ENCODE results near the gene IPCEF1.

The IPCEF1 gene

DNA sequence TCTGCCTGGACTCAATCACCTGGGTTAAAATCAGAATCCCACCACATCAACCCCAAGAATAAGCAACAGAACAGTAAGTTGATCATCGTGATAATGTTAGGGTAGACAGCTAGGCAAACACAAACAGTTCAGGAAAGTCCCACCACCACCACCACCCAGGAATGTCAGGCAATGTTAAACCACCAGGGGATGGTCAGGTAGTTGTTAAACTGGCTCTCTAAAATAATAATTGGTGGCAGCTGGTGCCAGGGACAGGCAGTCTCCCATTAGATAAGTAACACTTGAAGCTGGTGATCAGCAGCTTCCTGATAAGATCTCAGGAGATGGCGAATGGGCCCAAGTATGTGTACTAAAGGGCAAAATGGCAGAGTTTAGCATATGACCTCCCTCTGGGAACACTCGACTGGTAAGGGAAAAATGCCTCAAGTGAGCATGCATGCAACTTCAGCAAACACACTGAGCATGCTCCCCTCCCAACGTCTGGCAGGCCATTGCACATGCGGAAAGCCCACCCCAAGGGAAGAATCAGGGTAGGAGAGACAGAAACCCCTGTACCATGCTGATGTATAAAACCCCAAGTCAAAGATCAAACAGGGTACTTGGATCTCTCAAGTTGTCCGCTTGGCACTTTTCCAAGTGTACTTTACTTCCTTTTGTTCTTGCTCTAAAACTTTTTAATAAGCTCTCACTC, 66.6 kb downstream of the IPCEF1 start:
- no peak for DNase-seq

DNA sequence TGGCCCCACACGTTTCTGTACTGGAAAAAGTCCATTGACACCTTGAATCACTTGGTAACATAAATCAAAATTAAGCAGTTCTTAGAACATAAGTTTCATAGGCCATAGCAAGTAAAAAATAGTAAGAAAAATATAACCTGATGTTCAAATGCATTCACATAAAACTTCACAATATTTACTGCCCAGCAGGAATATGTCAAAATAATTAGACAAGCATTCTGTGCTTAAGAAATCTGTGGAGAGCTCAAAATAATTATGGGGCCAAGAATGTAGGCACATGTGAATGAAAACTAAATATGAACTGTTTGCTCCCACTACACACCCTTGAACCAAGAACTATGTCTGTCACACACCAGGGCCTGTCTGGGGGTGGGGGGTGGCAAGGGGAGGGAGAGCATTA, 70.8 kb downstream of the IPCEF1 start:
- DNase-seq = no peak

DNA sequence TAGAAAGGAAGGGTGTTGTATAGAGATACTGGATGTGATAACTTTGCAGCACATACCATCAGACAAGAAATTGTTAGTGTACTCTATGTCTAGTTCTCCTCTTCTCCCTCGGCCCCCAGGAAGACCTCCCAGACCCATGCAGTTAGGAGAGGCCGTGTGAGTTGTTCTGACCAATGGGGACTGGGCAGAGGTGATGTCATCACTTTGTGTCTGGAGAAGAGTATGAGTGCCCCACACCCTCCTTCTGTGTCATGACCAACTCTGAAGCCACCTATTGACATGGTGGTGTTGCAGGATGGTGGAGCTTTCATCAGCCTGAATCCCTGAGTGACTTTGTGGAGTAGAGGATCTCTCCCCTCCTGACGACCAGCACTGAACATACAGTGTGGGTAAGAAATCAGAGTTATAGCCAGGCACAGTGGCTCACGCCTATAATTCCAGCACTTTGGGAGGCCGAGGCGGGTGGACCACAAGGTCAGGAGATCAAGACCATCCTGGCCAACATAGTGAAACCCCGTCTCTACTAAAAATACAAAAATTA, 72.2 kb downstream of the IPCEF1 start:
- DNase-seq = no peak

DNA sequence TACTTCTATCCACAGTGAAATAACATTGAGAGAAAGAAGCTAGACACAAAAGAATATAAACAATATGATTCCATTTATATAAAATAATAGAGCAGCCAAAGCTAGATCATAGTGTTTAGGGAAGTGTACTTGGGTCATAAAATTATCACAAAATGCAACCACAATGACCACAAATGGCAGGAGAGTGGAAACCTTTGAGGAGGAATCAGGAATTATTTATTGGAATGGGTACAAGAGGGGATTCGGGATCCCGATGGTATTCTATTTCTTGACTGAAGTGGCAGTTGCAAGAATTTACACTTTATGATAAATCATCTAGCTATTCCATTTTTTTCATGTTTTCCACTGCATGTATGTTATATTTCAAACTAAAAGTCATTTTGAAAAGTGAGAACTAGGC, 76.1 kb downstream of the IPCEF1 start:
- DNase-seq = no peak

DNA sequence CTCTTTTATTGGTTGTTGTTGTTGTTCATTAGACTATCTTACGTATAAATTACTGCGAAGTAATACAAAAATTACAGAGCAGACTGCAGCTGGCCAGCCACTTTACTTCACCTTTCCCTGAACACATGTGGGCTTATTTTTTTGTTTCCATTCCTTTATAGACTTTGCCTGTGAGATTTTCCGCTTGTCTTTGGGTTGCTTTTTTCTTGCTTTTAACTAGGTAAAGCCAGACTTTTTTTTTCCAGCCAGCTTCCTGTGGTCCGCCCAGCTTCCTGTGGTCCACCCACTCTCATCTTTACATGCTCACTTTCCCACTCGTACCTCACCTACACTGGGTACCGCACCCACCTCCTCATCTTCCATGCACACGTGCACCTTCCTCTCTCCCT, 79.0 kb downstream of the IPCEF1 start:
- no peak for DNase-seq

DNA sequence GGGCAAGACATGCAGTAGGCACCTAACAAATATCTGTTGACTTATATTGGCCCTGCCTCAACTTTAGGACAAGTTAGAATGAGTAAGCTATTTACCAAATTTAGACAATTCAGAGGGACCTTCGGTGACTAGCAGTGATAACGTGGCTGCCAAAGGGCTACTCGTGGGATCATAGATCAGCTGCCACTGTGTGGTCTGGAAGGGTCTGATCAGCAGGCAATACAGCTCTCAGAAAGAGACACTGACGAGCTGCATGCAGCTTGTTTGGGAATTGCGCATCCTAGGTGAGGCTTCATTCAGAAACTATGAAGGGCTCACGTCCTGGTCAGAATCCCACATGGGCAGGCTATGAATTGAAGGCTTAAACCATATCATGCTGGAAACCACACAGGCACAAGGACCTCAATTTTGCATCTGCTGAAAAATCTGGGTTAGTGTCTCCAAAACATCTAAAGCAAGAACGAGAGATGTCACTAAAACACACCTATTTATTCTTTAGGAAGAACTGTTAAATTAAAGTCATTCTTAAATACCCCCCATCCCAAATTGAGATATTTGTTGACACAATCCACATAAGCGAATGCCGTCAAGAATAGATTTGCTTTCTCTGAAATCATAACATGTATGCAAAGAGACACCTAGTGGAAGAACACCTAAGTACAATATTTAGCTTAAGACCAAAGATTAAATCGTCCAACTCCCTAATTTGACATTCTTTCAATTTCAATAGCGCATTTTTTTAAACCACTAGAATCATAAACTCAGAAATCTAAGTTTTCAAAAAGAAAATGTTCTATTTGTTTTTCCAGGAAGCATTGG, 79.6 kb downstream of the IPCEF1 start:
- no peak for DNase-seq

DNA sequence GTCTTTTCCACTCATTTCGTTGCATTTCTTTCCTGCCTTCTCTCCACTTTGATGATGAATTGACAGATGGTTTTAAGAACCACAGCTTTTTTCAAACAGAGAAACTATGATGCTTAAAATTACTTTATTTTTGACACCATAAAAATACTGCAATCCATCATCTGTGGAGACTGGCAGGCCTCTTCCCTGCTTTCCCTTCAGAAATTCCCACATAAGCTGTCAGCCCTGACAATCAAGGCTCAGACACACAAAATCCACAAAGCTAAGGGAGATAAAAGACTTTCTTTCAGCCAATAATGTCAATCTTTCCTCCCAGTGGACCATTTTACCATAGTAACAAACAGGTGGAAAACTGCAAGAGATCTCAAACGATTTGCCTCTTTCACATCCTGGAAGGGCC, 82.4 kb downstream of the IPCEF1 start:
- no peak for DNase-seq

DNA sequence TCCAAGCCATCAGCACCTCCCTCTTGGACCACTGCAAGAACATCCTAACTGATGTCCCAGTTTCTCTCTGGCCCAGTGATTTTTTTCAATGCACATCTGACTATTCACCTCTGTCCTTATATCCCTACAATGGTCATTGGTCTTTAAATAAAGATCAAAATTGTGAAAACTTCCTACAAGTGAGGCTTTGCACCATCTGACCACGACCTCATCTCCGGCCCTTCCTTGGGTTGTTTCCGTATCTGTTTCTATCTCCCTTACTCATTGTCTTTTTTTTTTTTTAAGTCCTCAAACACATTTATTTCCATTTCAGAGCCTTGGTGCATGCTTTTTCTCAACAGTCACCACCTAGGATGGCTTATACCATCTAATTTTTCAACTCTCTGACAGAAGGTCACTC, 88.1 kb downstream of the IPCEF1 start:
- no peak for DNase-seq

DNA sequence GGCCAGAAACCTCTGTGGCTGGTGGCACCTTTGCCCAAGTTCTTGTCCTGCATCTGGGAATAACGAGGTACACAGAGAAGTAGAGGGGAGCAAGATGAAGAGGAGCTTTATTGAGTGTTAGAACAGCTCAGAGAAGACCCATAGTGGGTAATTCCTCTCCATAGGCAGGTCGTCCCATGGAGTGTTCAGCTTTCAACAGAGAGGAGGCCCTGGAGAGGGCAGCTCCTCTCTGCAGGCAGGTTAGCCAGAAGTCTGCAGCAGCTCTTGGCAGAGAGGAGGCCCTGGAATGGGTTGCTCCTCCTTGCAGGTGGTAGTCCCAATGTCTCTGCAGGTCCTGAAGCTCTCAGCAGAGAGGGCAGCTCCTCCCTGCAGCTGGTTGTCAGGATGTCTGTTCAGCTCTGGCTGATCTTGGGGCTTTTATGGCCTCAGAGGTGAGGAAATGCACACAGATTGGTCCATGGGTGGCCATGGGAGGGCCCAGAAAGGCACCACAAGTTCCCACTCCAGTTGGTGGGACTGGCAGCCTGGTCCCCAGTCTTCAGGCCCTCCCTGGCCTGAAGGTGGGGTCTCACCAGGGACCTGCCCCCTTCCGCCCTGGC, 89.0 kb downstream of the IPCEF1 start:
- no peak for DNase-seq

DNA sequence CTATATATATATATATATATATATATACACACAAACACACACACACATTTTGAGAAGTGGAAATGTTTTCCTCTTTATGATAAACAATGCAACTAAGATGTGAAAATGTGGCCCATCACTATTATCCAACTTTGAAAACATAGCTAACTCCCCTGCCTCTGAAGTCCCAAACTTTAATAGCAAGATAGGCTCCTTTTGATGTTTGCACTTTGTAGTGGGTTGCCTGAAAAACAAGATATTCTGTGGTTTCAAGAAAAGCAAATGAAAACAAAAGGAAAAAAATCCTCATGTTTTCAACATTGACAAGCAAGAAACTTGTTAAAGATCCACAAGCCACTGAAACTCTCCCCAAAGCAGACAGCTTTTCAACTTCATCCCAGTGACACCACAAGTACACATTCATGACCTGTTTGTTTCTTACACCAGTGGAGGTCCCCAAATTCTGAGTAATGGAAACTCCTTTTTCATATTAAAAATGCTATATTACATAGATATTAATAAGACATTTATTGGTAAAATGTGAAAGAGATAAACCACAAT, 90.0 kb downstream of the IPCEF1 start:
- no peak for DNase-seq

DNA sequence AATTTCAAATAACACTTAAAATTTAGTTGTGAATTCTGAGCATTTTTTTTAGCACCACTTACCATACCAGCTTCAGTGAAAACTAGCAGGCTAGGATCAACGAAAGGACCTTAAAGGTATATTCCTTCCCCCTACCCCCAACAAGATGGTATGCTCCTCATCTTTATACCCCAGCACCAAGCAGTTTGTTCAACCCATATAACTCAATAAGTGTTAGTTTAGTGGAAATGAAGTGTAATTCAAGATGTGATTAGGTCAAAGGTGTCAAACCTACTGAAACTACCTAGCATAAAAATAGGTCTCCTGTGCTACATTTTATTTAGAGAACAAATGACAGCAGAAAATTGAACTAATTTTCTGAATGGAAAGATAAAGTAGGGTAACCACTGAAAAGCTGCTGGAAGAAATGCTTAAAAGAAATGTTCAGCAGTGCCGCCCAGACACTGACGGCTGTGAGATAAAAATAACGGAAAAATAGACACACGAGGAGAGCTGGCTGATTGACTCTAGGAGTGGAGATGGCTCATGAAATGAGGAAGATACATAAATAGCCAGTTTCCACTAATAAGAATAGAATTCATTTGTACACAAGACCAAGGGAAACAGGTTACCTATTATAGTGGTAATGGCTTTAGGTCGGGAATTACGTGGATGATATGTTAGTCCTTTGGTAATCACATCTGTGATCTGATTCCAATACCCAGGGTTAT, 94.8 kb downstream of the IPCEF1 start:
- no peak for DNase-seq

DNA sequence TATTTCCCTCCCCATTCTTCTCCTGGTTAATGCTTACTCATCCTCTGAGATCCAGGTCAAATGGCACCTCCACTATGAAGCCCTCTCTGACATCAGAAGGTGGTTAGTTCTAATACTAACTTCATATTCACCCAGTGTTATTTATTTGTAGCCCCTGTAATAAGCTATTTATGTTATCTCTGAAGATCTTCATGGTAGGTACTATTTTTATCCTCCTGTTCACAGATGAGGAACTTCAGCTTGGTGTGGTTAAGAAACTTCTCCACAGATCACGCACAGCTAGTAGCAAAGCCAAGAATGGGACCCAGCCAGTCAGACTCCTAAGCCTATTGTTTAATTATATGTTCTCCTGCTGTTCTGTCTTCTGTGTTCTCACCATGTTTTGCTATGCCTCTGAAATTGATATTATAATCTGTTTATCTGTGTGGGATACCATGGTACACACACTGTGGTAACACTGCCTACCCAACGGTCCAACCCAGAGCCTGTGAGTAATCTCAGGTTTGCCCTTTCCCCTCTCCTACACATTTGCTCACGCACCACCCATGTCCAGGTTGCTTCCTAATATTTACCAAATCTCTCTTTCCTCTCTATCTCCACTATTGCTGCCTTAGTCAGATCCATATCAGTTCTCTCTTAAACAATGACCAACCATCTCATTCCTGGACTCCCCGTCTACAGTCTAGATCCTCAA, 98.4 kb downstream of the IPCEF1 start:
- no peak for DNase-seq

DNA sequence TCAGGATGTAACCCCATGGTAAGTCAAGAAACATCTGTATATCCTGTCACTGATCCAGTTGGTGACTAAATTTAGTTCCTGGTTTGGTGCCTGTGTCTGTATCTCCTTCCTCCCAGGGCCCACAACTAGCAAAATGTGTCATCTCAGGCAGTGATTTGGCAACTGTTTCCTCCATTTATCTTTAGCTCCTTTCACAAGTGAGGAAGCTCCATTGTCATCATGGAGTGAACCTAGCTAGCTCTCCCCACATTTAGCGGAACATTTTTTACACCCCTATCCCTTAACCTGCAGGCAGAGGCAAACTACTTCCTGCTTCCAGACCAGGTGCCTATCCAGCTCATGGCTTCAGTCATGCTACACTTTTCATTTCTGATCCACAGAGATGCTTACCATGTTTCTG, 99.5 kb downstream of the IPCEF1 start:
- no peak for DNase-seq

DNA sequence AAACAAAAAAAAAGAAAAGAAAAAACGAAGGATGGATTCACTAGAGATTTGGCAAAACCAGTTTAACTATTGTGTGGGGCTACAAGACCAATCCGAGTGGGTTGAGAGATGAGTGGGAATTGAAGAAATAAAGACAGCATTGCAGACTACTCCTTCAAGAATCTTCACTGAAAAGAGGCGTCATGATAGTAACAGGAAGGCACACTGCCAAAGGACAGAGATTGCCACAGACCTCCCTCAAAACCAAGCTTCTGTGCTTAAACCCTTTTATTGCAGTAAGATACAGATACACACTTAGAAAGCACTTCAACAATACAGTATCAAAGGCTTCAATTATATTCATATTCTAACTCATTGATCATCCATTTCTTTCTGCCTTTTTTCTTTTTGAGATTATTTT, 103.9 kb downstream of the IPCEF1 start:
- DNase-seq = no peak

DNA sequence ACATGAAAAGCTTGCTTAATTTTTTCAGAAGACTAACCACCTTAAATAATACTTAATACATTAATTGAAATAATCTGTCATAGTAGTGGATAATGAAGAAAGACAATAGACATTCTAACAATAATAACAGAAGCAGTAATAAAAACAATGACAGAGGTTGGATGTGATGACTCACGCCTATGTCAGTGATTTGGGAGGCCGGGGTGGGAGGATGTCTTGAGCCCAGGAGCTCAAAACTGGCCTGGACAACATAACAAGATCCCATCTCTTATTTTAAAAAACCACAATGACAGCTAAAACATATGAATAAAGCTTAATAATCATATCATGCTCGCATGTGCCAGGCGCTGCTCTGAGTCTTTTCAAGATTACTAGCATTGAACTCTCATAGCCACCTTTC, 105.5 kb downstream of the IPCEF1 start:
- no peak for DNase-seq

DNA sequence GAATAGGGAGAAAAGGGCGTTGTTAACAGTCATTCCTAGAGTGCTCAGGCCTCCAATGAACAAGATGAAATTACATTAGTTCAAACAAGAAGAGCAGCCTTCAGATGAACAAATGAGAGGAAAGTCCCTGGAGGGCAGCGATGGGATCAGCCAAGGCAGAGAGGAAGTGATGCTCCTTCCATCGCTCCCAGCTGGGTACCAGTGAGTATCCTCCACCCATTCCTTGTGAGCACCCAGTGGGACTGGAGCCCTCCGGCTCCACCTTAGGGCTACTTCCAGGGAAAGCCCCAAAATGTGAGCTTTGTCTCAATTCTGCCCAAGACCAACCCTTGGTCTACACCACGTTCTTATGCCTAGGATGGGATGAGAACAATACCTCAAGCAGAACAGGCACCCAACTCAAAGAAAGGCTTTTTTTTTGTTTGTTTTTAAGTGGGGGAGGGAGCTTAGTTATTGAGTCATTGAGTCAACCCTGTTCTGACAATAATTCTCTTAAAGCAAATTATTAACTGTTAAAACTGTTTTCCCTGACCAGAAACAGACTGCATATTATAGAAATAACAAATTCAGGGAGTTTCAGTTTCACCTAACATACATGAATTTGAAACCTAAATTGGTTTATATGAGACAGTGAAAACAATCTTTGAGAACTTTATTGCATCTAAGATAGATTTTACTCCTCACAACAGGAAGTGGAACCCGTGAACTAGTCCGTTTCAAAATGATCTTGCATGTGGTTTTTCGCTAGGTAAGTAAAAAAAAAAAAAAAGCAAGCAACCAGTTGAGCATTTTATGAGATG, 106.9 kb downstream of the IPCEF1 start:
- DNase-seq = no peak

DNA sequence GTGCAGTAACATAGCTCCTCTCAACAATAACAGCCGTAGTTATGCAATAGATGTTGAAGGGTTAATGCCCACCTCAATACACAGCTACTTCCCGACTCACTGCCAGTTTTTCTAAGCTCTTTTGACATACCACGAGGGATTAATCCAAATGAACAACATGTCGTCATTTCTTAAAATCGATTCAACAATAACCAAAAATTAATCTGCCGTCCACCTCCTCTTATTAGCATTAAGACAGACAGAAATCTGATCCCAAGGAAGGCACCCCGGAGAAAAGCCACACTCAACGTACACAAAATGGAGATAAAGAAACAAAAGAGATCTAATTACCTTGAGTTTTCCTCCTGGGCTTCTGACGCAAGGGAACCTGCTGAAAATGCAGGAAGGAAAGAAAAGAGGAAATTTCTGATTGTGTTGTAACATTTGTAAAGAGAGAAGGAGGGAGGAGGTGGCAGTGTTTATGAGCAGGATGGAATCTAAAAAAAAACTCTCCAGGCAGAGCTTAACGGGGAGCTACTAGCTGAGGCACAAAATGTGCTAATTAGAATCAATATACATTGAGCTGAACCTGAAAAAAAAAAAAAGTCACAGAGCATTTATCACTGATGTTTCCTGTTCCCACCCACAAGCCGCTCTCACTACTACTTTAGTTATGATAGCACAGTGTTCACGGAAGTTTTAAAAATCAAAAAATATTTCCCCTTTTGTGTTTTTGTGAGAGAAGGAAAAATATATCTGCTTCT, 109.3 kb downstream of the IPCEF1 start:
- DNase-seq = no peak

DNA sequence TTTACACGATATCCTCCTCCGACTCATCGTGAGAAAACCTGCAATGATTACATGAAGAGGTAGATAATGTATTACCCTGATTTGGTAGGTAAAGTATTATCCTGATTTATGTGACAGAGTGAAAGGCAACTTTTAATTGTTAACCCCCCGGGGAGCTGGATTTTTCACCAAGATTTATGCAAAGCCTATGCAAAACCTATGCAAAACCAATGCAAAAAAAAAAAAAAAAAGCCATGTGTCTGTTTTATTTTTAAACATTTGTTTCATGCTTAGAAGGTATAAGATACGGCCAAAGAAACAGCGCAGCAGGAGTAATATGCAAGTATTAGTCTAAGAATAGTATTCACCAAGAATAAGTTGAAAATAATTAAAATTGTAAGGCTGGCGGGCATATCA, 109.9 kb downstream of the IPCEF1 start:
- DNase-seq = no peak

DNA sequence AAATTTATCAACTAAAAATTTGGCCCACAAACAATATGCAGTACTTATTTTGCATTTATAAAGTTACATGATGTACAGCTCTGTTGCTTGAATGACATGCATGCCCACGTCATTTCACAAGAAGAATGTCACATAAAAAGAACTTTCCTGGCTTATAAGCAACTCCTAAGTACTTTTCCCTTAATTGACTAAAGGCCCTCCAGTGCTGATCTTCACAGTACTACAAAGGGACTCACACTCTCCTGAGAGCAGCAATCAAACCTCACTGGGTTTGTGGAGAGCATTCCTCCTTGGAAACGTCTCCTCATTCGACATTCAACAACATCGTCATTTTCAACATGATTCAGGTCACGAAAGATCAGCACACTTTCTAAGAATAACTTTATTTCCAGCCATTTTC, 111.1 kb downstream of the IPCEF1 start:
- no peak for DNase-seq

DNA sequence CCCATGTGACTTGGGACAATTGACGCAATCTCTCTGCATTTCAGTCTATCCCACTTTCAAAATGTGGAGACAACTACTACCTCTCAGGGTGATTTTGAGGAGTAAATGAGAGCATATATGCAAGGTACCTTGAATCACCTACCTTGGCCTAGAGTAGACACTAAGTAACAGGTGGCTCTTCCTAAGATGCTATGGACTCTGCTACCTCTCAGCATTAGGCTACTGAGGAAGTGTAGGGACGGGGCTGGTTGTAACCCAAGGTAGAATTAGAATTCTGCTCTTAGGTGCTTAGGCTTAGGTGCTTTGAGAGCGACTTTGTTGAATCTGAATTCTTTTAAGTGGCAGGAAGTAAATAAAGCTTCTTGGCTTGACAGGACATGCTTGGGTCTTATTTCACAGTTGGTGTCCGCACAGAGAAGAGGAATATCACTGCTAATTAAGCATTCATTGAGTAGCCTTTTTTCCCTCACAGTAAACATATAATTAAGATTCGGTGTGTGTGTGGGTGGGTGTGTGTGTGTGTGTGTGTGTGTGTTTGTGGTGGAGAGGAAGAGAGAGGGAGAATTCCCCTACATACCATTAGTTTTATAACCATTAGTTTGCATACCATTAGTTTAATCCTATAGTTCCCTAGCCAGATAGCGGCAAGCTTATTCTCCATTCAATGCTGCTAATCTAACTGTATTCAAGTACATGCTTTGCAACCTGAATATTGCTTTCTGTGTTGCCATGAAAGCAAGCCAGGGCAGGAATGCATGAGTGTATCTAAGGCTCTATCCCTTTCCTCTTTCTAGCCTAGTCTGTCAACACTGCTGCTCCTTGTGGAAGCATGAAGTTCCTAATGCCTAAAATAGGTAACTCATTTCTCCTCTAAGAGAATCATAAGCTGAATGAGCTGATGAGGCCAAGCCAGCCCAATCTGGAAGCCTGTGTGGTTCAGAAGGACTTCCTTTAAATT, 112.5 kb downstream of the IPCEF1 start:
- no peak for DNase-seq
